Stimulated activated CD8-positive, alpha-beta memory T cell treated with anti-CD3 and anti-CD28 coated beads, Interleukin-7, amount 100 ng/mL, for 4 hours (primary cell): ENCODE data around the gene RNF10.
"Not testable (repeated sequence)": the region's sequence is repeated elsewhere in the genome, so short reads cannot be mapped to it uniquely, and the experiment has no call there.

Experiments used
- DNase-seq, 2 donors: peaks; one replicate each; pipeline ENCODE4 v3.0.0-alpha.2; 2020; ENCODE audit warnings: low read depth in 2 of 2

RNF10 gene

DNA sequence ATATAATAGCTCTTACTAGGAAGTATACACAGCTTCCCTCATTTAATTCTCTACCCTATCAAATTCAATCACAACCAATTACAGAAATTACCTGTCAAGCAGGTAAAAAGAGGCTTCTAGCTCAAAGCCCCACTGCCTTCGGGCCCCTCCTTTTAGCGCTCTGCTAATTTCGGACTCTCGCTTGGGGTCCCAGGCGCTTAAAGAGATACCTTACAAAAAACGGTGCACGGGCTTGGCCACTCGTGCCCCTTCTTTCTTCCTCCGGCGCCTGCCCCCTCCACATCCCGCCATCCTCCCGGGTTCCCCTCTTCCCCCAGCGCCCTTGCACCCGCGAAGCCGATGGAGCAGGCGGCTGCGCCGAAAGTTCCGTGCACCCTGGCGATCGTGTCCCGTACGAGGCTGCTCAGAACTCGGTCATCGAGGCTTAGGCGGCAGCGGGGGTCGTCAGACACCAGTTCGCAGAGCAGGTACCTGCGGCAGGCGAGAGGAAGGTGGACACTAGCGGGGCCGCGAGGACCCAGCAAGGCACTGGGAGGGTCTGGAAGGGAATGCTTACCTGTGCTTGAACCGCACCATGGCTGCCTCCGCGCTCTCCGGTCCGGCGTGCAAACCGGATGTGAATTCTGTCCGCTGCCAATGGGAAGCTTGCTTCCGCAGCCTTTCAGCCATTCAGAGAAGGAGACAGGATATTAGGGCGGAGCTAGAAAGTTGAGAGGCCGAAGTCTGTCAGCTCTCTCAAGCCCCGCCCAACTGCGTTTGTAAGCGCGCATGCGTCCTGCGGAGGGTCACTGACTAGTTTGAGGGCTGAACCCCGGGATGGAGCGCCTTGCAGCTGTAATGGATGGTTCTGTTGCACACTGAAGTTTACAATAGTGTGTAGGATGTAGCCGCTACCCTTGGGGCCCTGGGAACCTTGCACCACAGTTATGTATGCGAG, 46.9 kb downstream of the RNF10 start, which contains the start of gene POP5:
TSS of gene POP5 (minus strand) at position 616 of the 937 bp plus-strand sequence. CDS start at position 576, 40 bp downstream.
- DNase-seq: peak; percentile 90 to 91

- no peak for DNase-seq
Observed at GRCh38 chr12:120581998-120582397, 47.8 kb downstream of the RNF10 start.

DNA sequence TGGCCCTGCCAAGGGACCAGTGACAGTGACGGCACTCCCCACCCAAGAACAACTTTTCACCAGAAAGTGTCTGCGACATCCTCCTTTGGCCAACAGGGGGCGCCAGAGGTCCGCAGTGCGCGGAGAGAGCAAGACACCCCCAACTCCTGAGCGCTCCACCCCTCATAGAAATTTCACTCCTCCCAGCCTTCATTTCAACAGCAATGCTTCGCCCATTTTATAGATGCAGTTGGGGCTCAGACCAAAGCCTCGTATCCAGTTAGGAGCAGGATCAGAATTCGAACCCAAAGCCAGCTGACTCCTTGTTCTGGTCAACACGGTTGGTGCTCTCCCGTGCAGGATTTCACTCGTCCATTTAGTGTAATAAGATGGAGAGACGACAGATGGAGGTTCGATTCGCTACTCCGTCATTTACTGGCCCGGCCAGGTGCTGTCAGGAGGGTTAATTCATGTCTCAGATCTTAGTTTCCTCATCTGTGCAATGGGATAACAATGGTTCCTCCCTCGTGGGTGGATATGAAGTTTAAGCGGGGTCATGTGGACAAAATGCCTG, 49.4 kb downstream of the RNF10 start:
- DNase-seq: peak; percentile 63 to 71

DNA sequence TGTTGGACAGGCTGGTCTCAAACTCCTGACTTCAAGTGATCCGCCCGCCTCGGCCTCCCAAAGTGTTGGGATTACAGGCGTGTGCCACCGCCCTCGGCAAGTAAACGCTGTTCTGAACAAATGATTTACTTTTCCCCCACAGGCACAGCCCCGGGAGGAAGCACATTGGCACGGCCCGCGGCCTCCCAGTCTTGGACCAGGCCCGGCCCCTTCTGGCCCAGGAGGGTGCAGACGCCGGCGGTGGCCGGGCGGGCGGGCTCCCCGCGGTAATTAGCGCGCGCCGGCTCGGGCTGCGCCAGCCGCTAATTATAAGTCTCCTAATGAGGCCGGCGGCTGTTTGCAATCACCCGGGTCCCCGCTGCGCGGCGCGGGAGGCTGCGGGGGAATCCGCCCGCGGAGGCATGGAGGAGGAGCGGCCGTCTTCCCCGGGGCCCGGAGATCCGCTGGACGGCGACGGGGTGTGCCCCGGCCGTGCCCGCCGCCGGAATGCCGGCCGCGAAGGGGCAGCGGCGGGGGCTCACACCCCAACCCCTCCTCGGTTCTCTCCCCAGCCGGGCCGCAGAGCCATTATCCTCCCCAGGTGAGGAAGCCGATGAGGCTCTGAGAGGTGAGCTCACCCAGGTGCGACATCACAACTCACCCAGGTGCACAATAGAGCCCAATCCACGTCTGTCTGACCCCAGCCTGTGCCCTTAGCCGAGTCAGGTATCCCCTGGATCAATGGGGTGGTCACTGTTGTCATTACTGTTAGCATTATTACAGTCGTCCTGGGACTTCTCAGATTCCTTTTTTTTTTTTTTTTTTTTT, 50.4 kb downstream of the RNF10 start:
- peak in 1 of 2 donors; percentile 24 for DNase-seq

- DNase-seq: no peak
Observed at GRCh38 chr12:120586206-120586605, 52.0 kb downstream of the RNF10 start.

DNA sequence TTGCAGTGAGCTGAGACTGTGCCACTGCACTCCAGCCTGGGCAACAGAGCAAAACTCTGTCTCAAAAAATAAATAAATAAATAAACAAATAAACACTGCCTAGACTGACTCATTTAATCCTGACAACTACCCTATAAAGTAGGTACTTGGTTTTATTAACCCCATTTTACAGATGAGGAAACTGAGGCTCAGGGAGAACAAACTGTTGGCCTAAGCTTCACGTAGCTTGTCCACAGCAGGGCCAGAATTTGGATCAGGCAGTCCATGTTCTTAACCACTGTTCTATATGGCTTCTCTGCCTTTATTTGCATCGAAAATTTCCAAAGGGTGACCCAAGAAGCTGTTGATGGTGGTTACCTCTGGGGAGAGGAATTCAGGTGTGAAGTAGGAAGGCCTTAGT, 52.7 kb downstream of the RNF10 start:
- DNase-seq: no peak

GRCh38 chr12:120588371-120588770, 54.2 kb downstream of the RNF10 start:
- no peak for DNase-seq

- DNase-seq: no peak
Observed at GRCh38 chr12:120588948-120589930, 55.1 kb downstream of the RNF10 start.

DNA sequence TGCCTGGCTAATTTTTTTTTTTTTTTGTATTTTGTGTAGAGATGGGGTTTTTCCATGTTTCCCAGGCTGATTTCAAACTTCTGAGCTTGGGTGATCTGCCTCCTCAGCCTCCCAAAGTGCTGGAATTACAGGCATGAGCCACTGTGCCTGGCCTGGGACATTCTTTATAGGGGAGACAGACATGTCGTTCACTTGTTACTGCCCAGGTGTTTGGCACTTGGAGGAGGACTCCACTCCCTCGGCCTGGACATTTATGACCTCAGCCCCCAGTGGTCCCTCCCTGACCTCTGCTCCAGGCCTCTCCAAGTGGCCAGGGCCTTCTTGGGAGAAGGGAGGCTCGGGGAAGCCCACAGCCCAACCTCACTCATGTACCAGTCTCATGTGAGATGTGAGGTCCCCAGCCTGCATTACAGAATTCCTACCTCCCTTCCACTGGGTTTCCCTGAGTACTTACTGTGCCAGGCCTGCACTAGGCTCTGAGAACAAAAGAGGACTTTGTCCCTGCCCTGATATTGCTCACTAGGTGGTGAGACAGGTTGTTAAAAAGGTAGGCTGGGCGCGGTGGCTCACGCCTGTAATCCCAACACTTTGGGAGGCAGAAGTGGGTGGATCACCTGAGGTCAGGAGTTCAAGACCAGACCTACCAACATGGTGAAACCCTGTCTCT, 56.7 kb downstream of the RNF10 start:
- DNase-seq: no peak

DNA sequence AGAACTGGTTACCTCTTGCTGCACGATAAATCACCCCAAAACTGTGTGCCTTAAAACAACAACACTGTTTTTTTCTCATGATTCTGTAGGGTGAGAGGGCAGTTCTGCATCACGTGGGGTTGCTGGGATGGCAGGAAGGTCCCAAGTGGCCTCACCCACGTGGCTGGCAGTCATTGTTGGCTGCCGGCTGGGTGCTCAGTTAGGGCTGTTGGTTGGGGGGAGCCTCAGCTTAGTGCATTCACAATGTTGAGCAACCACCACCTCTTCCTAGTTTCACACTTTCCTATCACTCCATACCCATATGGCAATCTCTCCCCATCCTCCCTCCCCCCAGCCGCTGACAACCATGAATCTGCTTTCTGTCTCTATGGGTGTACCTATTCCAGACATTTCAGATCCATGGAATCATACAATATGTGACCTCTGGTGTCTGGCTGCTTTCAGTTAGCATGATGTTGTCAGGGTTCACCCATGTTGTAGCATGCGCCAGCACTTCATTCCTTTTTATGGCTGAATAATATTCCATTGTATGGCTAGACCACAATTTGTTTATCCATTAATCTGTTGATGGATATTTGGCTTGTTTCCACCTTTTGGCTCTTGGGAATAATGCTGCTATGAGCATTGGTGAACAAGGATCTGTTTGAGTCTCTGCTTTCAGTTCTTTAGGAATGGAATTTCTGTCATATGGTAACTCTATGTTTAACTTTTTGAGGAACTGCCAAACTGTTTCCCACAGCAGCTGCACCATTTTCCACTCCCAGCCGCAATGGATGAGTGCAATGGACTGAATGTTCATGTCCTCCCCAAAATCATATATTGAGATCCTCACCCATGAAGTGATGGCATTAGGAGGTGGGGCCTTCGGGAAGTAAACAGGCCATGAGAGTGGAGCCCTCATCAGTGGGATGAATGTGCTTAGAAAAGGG, 58.2 kb downstream of the RNF10 start:
- DNase-seq: no peak

DNA sequence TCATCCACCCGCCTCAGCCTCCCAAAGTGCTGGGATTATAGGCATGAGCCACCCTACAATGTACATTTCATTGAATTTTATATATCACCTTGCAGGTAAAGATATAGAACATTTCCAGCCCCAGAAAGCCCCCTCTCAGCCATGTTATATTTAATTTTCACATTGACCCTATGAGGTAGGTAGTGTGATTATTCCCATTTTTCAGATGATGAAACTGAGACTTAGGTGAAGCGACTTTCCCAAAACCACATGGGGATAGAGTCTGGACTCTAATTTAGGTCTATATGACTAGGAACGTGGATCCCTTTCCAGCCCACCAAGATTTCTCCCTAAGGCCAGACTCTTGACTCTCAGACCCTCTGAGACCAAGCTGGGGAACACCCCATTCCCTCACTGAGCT, 62.7 kb downstream of the RNF10 start:
- no peak for DNase-seq

DNA sequence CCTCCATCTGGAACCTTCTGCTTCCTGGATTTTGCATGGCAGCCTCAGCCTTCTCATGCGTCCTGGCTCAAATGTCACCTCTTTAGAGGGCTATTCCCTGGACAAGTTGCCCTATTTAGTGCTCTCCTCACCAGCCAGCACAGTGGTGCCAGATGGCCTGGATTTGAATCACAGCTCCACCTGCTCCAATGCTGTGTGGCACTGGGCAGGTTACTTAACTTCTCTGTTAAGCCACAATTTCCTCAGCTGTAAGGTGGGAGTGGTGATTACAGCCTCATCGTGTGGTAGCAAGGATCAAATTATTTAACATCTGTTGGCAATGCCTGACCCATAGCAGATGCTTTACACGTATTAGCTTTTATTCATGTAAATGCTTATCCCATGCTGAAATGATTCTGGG, 63.7 kb downstream of the RNF10 start:
- DNase-seq: no peak

GRCh38 chr12:120598674-120599463, 64.7 kb downstream of the RNF10 start:
- no peak for DNase-seq

- DNase-seq: no peak
Observed at GRCh38 chr12:120599672-120600552, 65.8 kb downstream of the RNF10 start.

- not testable (repeated sequence) for DNase-seq
Observed at GRCh38 chr12:120602416-120602815, 68.3 kb downstream of the RNF10 start.

DNA sequence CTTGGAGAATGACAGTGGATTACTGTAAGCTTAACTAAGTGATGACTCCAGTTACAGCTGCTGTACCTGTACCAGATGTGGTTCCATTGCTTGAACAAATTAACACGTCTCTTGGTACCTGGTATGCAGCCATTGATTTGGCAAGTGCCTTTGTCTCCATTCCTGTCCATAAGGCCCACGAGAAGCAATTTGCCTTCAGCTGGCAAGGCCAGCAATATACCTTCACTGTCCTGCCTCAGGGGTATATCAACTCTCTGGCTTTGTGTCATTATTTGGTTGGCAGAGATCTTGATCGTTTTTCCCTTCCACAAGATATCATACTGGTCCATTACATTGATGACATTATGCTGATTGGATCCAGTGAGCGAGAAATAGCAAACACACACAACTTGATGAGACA, 76.4 kb downstream of the RNF10 start:
- DNase-seq: no peak

GRCh38 chr12:120611534-120611933, 77.4 kb downstream of the RNF10 start:
- not testable (repeated sequence) for DNase-seq

DNA sequence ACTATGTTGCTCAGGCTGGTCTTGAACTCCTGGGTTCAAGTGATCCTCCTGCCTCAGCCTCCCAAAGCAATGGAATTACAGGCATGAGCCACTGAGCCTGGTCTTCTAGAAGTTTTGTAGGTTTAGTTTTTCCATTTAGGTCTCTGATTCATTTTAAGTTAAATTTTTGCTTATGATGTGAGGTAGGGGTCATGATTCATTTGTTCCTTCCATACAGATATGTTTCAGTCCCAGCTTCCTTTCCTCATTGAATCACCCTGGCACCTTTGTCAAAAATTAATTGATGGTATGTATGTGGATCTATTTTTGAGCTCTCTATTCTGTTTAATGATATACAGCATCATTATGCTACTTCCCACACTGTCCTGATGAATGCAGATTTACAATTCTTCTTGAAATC, 80.7 kb downstream of the RNF10 start:
- no peak for DNase-seq
